PC-3 (cell line): Measurements from ENCODE around the gene SLC12A8. TPM values are rescaled to one million over a fixed set of nuclear protein-coding genes. Genes with fewer than 3 reads are reported as not detected.
A peak's percentile ranks its signal among the peaks of the same experiment; 100 is the strongest.

ENCODE experiments used
- ATAC-seq: fragments of 200-7000 bp; cut with Tn5 transposase; 2 replicates; pipeline ENCODE4 v1.9.1; 2020; ENCODE audit warnings: mild to moderate bottlenecking, moderate library complexity
- BruUV-seq: library from RNA; stranded (reverse); fragments of 400-500 nt; replicated peaks from 2 replicates; lab custom pipeline; 2021; lab: Mats Ljungman, UMichigan
- CTCF ChIA-PET: fragments of 300-600 bp; sonication (Branson Sonifier 250); formaldehyde crosslinking; loops from one replicate; lab custom pipeline; 2022; ENCODE audit warnings: antibody characterized with exemption; lab: Charles Lee
- POLR2A ChIA-PET: fragments of 300-600 bp; sonication (Branson Sonifier 250); formaldehyde crosslinking; loops from one replicate; lab custom pipeline; 2022; ENCODE audit warnings: antibody characterized with exemption; ENCODE audit not compliant: unreplicated experiment; lab: Charles Lee
- DNase-seq: peaks from one replicate; pipeline ENCODE4 v3.0.0-alpha.2; 2015
- H2AFZ ChIP-seq: fragments of 300-600 bp; sonication (generic); 2 replicates; pipeline ENCODE4 v1.6.0; 2016; ENCODE audit warnings: antibody characterized with exemption, low read length
- H3F3A ChIP-seq: fragments of 300-600 bp; sonication (generic); one replicate; pipeline ENCODE4 v1.6.0; 2017; ENCODE audit warnings: antibody characterized with exemption, low read length, control low read depth, mild to moderate bottlenecking; ENCODE audit not compliant: unreplicated experiment
- H3K27ac ChIP-seq: fragments of 300-600 bp; sonication (generic); 2 replicates; pipeline ENCODE4 v1.5.1; 2016; ENCODE audit warnings: mild to moderate bottlenecking, low read length
- H3K27me3 ChIP-seq: fragments of 300-600 bp; sonication (generic); 2 replicates; pipeline ENCODE4 v1.6.1; 2016; ENCODE audit warnings: low read length, mixed read lengths
- H3K36me3 ChIP-seq: fragments of 300-600 bp; sonication (generic); 2 replicates; pipeline ENCODE4 v1.6.1; 2016; ENCODE audit warnings: low read depth, mixed run types, low read length, mixed read lengths
- H3K4me1 ChIP-seq: fragments of 300-600 bp; sonication (generic); 2 replicates; pipeline ENCODE4 v1.5.1; 2016; ENCODE audit warnings: low read length; ENCODE audit not compliant: insufficient read depth
- H3K4me2 ChIP-seq: fragments of 300-600 bp; sonication (generic); 2 replicates; pipeline ENCODE4 v1.6.0; 2016; ENCODE audit warnings: low read length
- H3K4me3 ChIP-seq: fragments of 300-600 bp; sonication (generic); 2 replicates; pipeline ENCODE4 v1.5.1; 2016; ENCODE audit warnings: mild to moderate bottlenecking, low read length, mixed read lengths
- H3K79me2 ChIP-seq: fragments of 300-600 bp; sonication (generic); 2 replicates; pipeline ENCODE4 v1.6.1; 2017; ENCODE audit warnings: low read length, mixed read lengths
- H3K9ac ChIP-seq: fragments of 300-600 bp; sonication (generic); 2 replicates; pipeline ENCODE4 v1.6.0; 2016; ENCODE audit warnings: mild to moderate bottlenecking, low read length
- H3K9me2 ChIP-seq: fragments of 300-600 bp; sonication (generic); replicated peaks from 2 replicates; pipeline ENCODE4 v1.6.1; 2016; ENCODE audit warnings: mixed run types, low read length, mixed read lengths
- H3K9me3 ChIP-seq: fragments of 300-600 bp; sonication (generic); 2 replicates; pipeline ENCODE4 v1.6.1; 2016; ENCODE audit warnings: low read length, mixed read lengths
- H4K20me1 ChIP-seq: fragments of 300-600 bp; sonication (generic); 2 replicates; pipeline ENCODE4 v1.6.1; 2016; ENCODE audit warnings: low read length, mixed read lengths
- CTCF ChIP-seq: fragments of 300-600 bp; sonication (generic); conservative IDR thresholded peaks from 2 replicates; pipeline ENCODE4 v1.5.1; 2017; ENCODE audit warnings: antibody characterized with exemption, low read depth, mild to moderate bottlenecking, low read length
- EZH2 ChIP-seq: fragments of 300-600 bp; sonication (generic); IDR thresholded peaks from one replicate; pipeline ENCODE4 v1.6.1; 2017; ENCODE audit warnings: antibody characterized with exemption, mild to moderate bottlenecking, low read length; ENCODE audit not compliant: unreplicated experiment
- EZH2phosphoT487 ChIP-seq: fragments of 300-600 bp; sonication (generic); IDR thresholded peaks from 2 replicates; pipeline ENCODE4 v1.6.1; 2018; ENCODE audit warnings: mild to moderate bottlenecking, antibody characterized with exemption, low read length, borderline replicate concordance
- intact Hi-C: fragments of 100-400 bp; cut with micrococcal nuclease; formaldehyde crosslinking; loops from 2 replicates; pipeline ENCODE4 v1.9.0; 2023
- total RNA-seq: library from RNA; depleted of rRNA; stranded (reverse); fragments of >200 nt; gene quantifications from 2 replicates; pipeline ENCODE4 v1.2.3, GENCODE V29; 2014

The SLC12A8 gene
- total RNA-seq, 1 experiment from 2014 or later, result 11.0 TPM

GRCh38 chr3:125220183-125220582, 7.6 kb upstream of the SLC12A8 start:
- H3K4me3 ChIP-seq, result no peak overlapping the region
- ATAC-seq, result no peak
- no peaks in the 10 kb centered on the region for H3K9me3 ChIP-seq
- no peak overlapping the region for H2AFZ ChIP-seq
- ChIA-PET POLR2A (no interaction called here), CTCF (no interaction called here)
- H3K27ac ChIP-seq, result no peak overlapping the region
- no peaks in the 10 kb centered on the region for H3K36me3 ChIP-seq
- H3K4me1 ChIP-seq, result no peaks in the 10 kb centered on the region
- no peaks in the 10 kb centered on the region for H3K27me3 ChIP-seq
- no peak for DNase-seq
- H3K4me2 ChIP-seq, result no peak overlapping the region
- H4K20me1 ChIP-seq, result no peaks in the 10 kb centered on the region
- H3K79me2 ChIP-seq, result no peaks in the 10 kb centered on the region
- H3F3A ChIP-seq, result no peaks in the 10 kb centered on the region
- H3K9me2 ChIP-seq, result no peaks in the 10 kb centered on the region
- intact Hi-C loops, result no loop called here
- TF ChIP-seq CTCF (no peak), EZH2phosphoT487 (no peak), EZH2 (no peak)
- H3K9ac ChIP-seq, result no peak overlapping the region
- no TSS peak for BruUV-seq

- Histone ChIP-seq H3K9me2 (no peaks in the 10 kb centered on the region), H3K4me1 (peaks cover 7% of the 10 kb centered on the region; the same call in 1 of the 2 replicates), H3K36me3 (no peaks in the 10 kb centered on the region), H3K9ac (no peak overlapping the region), H4K20me1 (no peaks in the 10 kb centered on the region), H2AFZ (no peak overlapping the region), H3K27ac (no peak overlapping the region), H3K79me2 (no peaks in the 10 kb centered on the region), H3K4me3 (no peak overlapping the region), H3K9me3 (no peaks in the 10 kb centered on the region), H3K4me2 (no peak overlapping the region), H3F3A (no peaks in the 10 kb centered on the region), H3K27me3 (no peaks in the 10 kb centered on the region)
- BruUV-seq, result no TSS peak
- no peak for TF ChIP-seq EZH2
- no peak for TF ChIP-seq CTCF
- no peak for TF ChIP-seq EZH2phosphoT487
- ATAC-seq, result no peak
- POLR2A ChIA-PET, result interaction anchor here (0.6 kb wide), 1 partner anchor 9 kb away, joined by 3 read pairs; no protein-coding TSS in a partner anchor
- CTCF ChIA-PET, result no interaction called here
- intact Hi-C loops, result no loop called here
- DNase-seq, result no peak
Measured at GRCh38 chr3:125219261-125219701, 6.7 kb upstream of the SLC12A8 start.

- Histone ChIP-seq H4K20me1 (no peaks in the 10 kb centered on the region), H3K9me2 (no peaks in the 10 kb centered on the region), H2AFZ (peak overlapping the region; percentile 12; the same call in 1 of the 2 replicates), H3K36me3 (no peaks in the 10 kb centered on the region), H3K9me3 (no peaks in the 10 kb centered on the region), H3K9ac (no peak overlapping the region), H3K27me3 (no peaks in the 10 kb centered on the region), H3K4me3 (no peak overlapping the region), H3K27ac (no peak overlapping the region), H3K79me2 (peaks cover 9% of the 10 kb centered on the region; the same call in 1 of the 2 replicates), H3F3A (no peaks in the 10 kb centered on the region), H3K4me2 (no peak overlapping the region), H3K4me1 (peaks cover 19% of the 10 kb centered on the region)
- intact Hi-C loops, result no loop called here
- DNase-seq, result peak; percentile 33
- CTCF ChIA-PET, result interaction anchor here (0.6 kb wide), 1 partner anchor 381 kb away, joined by 5 read pairs; no protein-coding TSS in a partner anchor
- no peak for ATAC-seq
- BruUV-seq, result no TSS peak
- TF ChIP-seq CTCF (no peak), EZH2phosphoT487 (no peak), EZH2 (no peak)
- POLR2A ChIA-PET, result no interaction called here
Measured at GRCh38 chr3:125214738-125215137, 2.2 kb upstream of the SLC12A8 start.
